Fibroblast of the aortic adventitia (primary cell): ENCODE data around the gene MYBPH. TPM values are rescaled to one million over a fixed set of nuclear protein-coding genes. Genes with fewer than 3 reads are reported as not detected.

Experiments used
- DNase-seq: peaks from one replicate; pipeline ENCODE4 v3.0.0-alpha.2; 2010; ENCODE audit warnings: low read depth
- H3K4me3 ChIP-seq: 2 replicates; pipeline ENCODE4 v1.5.1; 2011; ENCODE audit warnings: low read depth, mild to moderate bottlenecking, control low read depth, low read length, moderate library complexity
- total RNA-seq: library from RNA; depleted of rRNA; stranded (reverse); fragments of >200 nt; gene quantifications from 2 replicates; pipeline ENCODE4 v1.2.3, GENCODE V29; 2012; ENCODE audit warnings: low replicate concordance
- TF ChIP-seq, protein P1 (sequence below): IDR thresholded peaks from 2 replicates; pipeline ENCODE4 v1.5.1; 2011; ENCODE audit warnings: mild to moderate bottlenecking, low read length, control low read depth, inconsistent platforms; ENCODE audit not compliant: insufficient read depth

The MYBPH gene
- total RNA-seq, 1 donor: not detected

DNA sequence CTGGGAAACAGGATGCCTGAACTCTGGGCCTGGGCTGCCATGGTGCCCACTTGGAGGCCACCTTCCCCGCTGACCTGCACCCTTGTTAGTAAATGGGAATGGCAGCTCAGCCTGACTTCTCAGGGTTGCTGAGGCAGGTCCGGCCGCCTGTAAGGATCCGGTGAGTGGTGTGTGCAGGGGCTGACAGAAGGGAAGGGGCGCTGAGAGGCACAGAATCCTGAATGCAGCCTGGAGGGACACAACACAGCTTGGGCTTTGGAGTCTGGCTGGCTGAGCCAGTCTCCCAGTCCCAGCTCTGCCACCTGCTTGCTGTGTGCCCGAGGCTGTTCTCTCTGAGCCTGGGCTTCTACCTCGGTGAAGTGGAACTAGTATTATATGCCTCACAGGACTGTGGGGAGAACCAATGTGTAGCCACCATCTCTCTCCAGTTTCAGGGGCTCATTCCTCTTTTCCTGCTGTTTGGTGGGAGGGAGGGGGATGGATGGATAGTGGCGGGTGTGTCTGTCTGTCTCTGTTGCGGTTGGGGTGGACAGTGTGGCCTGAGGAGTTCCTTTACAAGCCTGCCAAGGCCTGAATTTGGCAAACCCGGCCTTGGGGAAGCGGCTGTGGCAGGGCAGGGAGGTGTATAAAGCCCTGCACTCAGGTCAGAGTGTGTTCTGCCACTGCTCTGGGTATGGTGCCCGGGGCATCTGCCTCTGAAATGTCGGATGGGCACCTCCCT is 30.1 kb downstream of the MYBPH start:
- no peak for DNase-seq
- no peak overlapping the region for H3K4me3 ChIP-seq
- TF ChIP-seq, protein P1, sequence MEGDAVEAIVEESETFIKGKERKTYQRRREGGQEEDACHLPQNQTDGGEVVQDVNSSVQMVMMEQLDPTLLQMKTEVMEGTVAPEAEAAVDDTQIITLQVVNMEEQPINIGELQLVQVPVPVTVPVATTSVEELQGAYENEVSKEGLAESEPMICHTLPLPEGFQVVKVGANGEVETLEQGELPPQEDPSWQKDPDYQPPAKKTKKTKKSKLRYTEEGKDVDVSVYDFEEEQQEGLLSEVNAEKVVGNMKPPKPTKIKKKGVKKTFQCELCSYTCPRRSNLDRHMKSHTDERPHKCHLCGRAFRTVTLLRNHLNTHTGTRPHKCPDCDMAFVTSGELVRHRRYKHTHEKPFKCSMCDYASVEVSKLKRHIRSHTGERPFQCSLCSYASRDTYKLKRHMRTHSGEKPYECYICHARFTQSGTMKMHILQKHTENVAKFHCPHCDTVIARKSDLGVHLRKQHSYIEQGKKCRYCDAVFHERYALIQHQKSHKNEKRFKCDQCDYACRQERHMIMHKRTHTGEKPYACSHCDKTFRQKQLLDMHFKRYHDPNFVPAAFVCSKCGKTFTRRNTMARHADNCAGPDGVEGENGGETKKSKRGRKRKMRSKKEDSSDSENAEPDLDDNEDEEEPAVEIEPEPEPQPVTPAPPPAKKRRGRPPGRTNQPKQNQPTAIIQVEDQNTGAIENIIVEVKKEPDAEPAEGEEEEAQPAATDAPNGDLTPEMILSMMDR: no peak

DNA sequence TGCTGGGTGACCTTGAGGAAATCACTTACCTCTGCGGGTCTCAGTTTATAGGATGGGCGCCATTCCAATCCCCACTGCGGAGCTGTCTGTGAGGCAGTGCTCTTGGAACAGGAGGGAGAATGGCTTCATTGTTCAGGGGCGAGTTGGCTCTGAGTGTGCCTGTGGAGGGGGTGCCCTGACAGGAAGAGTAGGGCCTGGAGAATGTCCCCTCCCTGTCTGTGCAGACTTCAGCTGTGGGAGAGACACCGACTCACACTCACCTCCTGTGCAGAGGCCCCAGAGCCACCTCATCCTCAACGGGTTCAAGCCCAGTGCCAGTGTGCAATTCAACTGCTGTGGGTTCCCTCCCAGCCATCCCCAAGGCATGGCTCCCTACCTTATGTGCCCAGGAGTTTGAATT is 31.0 kb downstream of the MYBPH start:
- DNase-seq: no peak
- H3K4me3 ChIP-seq: no peak overlapping the region
- TF ChIP-seq, protein P1: no peak

- DNase-seq: no peak
- no peak overlapping the region for H3K4me3 ChIP-seq
- TF ChIP-seq, protein P1: no peak
These were observed 32.0 kb downstream of the MYBPH start for GRCh38 chr1:203143641-203144040.

DNA sequence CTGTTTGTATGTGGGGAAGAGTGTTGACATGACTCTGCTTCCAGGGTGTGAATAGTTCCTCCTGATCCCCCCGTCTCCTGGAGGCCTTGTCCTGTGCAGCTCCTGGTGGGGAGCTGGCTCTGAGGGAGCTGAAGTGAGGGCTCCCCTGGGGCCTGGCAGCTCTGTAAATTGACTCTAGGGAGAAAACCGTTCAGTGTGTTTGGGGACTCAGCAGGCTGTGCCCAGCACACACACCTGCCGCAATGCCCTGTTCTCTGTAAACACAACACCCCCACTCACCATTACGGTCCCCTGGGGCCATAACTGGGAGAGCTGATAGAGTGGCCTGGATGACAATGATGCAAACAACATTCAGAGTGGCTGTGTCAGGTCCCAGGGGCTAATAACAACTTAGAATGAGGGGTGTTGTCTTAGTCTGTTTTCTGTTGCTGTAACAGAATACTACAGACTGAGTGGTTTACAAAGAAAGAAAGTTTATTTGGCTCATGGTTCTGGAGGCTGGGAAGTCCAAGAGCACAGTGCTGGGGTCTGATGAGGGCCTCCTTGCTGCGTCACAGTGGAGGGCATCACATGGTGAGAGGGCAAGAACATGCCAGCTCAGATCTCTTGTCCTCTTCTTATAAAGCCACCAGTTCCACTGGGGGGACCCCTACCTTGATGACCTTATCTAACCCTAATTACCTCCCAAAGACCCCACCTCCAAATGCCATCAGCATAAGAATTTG is 32.8 kb downstream of the MYBPH start:
- TF ChIP-seq, protein P1: no peak
- H3K4me3 ChIP-seq: no peak overlapping the region
- no peak for DNase-seq

- DNase-seq: no peak
- TF ChIP-seq, protein P1: no peak
- no peak overlapping the region for H3K4me3 ChIP-seq
These were observed 33.5 kb downstream of the MYBPH start for GRCh38 chr1:203142124-203142523.

DNA sequence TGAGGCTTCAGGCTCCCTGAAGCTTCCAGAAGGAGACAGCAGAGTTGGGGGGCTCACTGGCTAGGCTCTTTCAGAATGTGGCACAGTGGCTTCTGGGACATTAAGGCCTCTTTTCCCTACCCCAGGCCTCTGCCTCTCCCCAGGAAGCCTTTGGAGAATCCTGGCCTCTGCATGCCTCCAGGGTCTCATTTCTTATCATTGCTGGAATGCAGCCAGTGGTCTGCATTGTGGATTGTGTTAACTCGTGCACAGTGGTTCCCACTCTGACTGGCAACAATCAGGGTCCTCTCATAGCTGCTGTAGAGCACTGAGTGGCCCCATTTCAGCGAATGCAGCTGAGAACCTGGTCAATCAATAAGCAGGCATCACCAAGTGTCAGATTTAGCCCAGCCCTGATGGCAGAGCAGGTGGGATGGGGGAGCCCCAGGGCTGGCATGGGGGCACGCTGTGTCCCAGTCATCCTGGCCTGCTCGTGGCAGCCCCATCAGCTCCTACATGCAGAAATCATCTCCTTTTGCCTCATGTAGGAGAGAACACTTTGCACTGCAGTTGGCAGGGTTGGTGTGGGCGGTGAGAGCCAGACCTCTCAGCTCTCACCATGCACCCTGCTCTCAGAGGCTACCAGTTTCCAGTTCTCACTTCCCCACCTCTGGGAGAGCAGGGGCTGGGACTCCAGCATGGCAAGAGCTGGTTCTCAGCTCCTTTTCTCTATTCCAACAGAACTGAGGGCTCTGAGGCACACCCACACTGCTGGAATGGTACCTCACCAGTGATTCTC is 34.7 kb downstream of the MYBPH start:
- DNase-seq: no peak
- H3K4me3 ChIP-seq: no peak overlapping the region
- TF ChIP-seq, protein P1: no peak
